Esophagus muscularis mucosa (tissue), 4 donors: ENCODE measurements around the gene ITGA2. TPM values are rescaled to one million over a fixed set of nuclear protein-coding genes. Genes with fewer than 3 reads are reported as not detected.

Experiments used
- DNase-seq: peaks from one replicate; pipeline ENCODE4 v3.0.0-alpha.2; 2017; ENCODE audit errors: extremely low spot score
- H3K27ac ChIP-seq, 4 donors: fragments of 200-600 bp; sonication (generic); replicated peaks in 1 of 4; 1 replicate in 3 of 4; 2 replicates in 1 of 4; pipeline ENCODE4 v1.5.1; 2016 to 2019; ENCODE audit warnings: mild to moderate bottlenecking in 1 of 4
- H3K27me3 ChIP-seq, 4 donors: fragments of 200-600 bp; sonication (generic); one replicate each; pipeline versions ENCODE4 v1.5.1 to v1.6.0; 2016 to 2019
- H3K36me3 ChIP-seq, 4 donors: fragments of 200-600 bp; sonication (generic); one replicate each; pipeline ENCODE4 v1.5.1; 2016 to 2019
- H3K4me1 ChIP-seq, 4 donors: fragments of 200-600 bp; sonication (generic); one replicate each; pipeline ENCODE4 v1.5.1; 2016 to 2019
- H3K4me3 ChIP-seq, 4 donors: fragments of 200-600 bp; sonication (generic); 1 replicate in 2 of 4; 2 replicates in 2 of 4; pipeline ENCODE4 v1.5.1; 2016 to 2019; ENCODE audit warnings: mild to moderate bottlenecking in 4 of 4, moderate library complexity in 1 of 4
- H3K9me3 ChIP-seq, 4 donors: fragments of 200-600 bp; sonication (generic); 1 replicate in 3 of 4; 2 replicates in 1 of 4; pipeline ENCODE4 v1.5.1; 2016 to 2019
- EP300 ChIP-seq: sonication (generic); formaldehyde crosslinking; IDR thresholded peaks from one replicate; pipeline ENCODE4 v1.6.1; 2017; ENCODE audit warnings: antibody characterized with exemption
- POLR2A ChIP-seq: fragments of 450-650 bp; IDR thresholded peaks from one replicate; pipeline ENCODE4 v1.6.1; 2017; ENCODE audit warnings: antibody characterized with exemption, moderate library complexity, mild to moderate bottlenecking, low read depth
- POLR2AphosphoS5 ChIP-seq, 2 donors: sonication (generic); formaldehyde crosslinking; IDR thresholded peaks; one replicate each; pipeline ENCODE4 v1.6.1; 2017; ENCODE audit warnings: antibody characterized with exemption in 2 of 2
- WGBS: methylation state at CpG from one replicate; pipeline ENCODE4 v1.1.5; 2018; 5-methylcytosine and 5-hydroxymethylcytosine counted together
- intact Hi-C: fragments of 100-400 bp; cut with DNase I; formaldehyde crosslinking; loops from one replicate; pipeline ENCODE4 v1.15.1; 2023
- total RNA-seq, 4 donors: library from RNA; depleted of rRNA; stranded (reverse); fragments of >200 nt; gene quantifications; one replicate each; pipeline versions ENCODE4 v1.1.0 to v1.2.1, GENCODE V29; 2016
- TF ChIP-seq, protein P1 (sequence below), 3 experiments: fragments of 200-600 bp in 2 of 3; fragments of 450-650 bp in 1 of 3; sonication (generic) in 2 of 3; IDR thresholded peaks; one replicate each; pipeline ENCODE4 v1.5.1; 2017 to 2019; ENCODE audit warnings: antibody characterized with exemption in 3 of 3, mild to moderate bottlenecking in 2 of 3, moderate library complexity in 1 of 3

The ITGA2 gene
- total RNA-seq, 4 donors from 2014 or later: 5.0 to 9.6 (median 7.8) TPM

GRCh38 chr5:53076014-53076583, 86.9 kb downstream of the ITGA2 start:
- Histone ChIP-seq H3K4me3 (no peak overlapping the region), H3K9me3 (no peaks in the 10 kb centered on the region), H3K4me1 (no peaks in the 10 kb centered on the region), H3K27ac (no peak overlapping the region), H3K27me3 (no peaks in the 10 kb centered on the region), H3K36me3 (peaks cover 0 to 51% (median 18%) of the 10 kb centered on the region in 4 donors)
- intact Hi-C loops: no loop called here
- TF ChIP-seq, protein P1, sequence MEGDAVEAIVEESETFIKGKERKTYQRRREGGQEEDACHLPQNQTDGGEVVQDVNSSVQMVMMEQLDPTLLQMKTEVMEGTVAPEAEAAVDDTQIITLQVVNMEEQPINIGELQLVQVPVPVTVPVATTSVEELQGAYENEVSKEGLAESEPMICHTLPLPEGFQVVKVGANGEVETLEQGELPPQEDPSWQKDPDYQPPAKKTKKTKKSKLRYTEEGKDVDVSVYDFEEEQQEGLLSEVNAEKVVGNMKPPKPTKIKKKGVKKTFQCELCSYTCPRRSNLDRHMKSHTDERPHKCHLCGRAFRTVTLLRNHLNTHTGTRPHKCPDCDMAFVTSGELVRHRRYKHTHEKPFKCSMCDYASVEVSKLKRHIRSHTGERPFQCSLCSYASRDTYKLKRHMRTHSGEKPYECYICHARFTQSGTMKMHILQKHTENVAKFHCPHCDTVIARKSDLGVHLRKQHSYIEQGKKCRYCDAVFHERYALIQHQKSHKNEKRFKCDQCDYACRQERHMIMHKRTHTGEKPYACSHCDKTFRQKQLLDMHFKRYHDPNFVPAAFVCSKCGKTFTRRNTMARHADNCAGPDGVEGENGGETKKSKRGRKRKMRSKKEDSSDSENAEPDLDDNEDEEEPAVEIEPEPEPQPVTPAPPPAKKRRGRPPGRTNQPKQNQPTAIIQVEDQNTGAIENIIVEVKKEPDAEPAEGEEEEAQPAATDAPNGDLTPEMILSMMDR (IDR thresholded peaks at IDR 0.05): no peak
- TF ChIP-seq POLR2AphosphoS5 (IDR thresholded peaks at IDR 0.05): no peak
- no peak for TF ChIP-seq POLR2A
- no peak for TF ChIP-seq EP300
- WGBS: 71% methylated on average over 2 of the region's 2 CpGs
- no peak for DNase-seq

DNA sequence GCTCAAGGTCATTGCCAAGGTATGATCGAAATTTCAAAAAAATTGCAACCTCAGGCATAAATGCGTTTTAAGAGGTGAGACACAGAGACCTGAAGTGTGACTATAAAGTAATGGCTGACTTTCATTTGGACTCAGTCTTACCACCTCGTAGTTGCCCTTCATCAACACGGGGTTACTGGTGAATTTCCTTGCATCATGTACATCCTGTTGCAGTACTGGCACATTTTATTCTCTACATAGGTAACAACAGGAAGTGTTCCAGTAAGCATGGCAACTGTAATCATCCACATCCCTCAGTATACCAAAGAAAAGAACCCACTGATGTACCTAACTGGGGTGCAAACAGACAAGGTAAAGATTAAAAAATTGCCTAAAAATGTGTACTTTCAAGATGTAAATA, 91.1 kb downstream of the ITGA2 start:
- TF ChIP-seq, protein P1 (IDR thresholded peaks at IDR 0.05): no peak
- TF ChIP-seq POLR2AphosphoS5 (IDR thresholded peaks at IDR 0.05) (no peak), EP300 (no peak), POLR2A (no peak)
- DNase-seq: no peak
- H3K36me3 ChIP-seq: peaks cover 0 to 47% (median 11%) of the 10 kb centered on the region in 4 donors
- intact Hi-C loops: no loop called here
- no peaks in the 10 kb centered on the region for H3K4me1 ChIP-seq
- H3K9me3 ChIP-seq: no peaks in the 10 kb centered on the region
- WGBS: 94% methylated on average over 4 of the region's 4 CpGs
- no peak overlapping the region for H3K4me3 ChIP-seq
- no peak overlapping the region for H3K27ac ChIP-seq
- no peaks in the 10 kb centered on the region for H3K27me3 ChIP-seq

- H3K27ac ChIP-seq: no peak overlapping the region
- H3K36me3 ChIP-seq: peaks cover 0 to 21% (median 0%) of the 10 kb centered on the region in 4 donors
- H3K4me3 ChIP-seq: no peak overlapping the region
- H3K9me3 ChIP-seq: no peaks in the 10 kb centered on the region
- TF ChIP-seq EP300 (no peak), POLR2AphosphoS5 (IDR thresholded peaks at IDR 0.05) (no peak), POLR2A (no peak)
- TF ChIP-seq, protein P1 (IDR thresholded peaks at IDR 0.05): no peak
- H3K4me1 ChIP-seq: no peaks in the 10 kb centered on the region
- DNase-seq: no peak
- intact Hi-C loops: no loop called here
- H3K27me3 ChIP-seq: no peaks in the 10 kb centered on the region
Measured at GRCh38 chr5:53083927-53084326, 94.8 kb downstream of the ITGA2 start.

- no peak for TF ChIP-seq POLR2A
- TF ChIP-seq EP300: no peak
- TF ChIP-seq, protein P1 (IDR thresholded peaks at IDR 0.05): no peak
- no peak for TF ChIP-seq POLR2AphosphoS5 (IDR thresholded peaks at IDR 0.05)
- WGBS: 79% methylated on average over 4 of the region's 4 CpGs
- intact Hi-C loops: no loop called here
- DNase-seq: no peak
- H3K27me3 ChIP-seq: no peaks in the 10 kb centered on the region
- H3K4me3 ChIP-seq: no peak overlapping the region
- H3K4me1 ChIP-seq: peaks cover 0 to 5% (median 2%) of the 10 kb centered on the region in 4 donors
- H3K27ac ChIP-seq: no peak overlapping the region
- no peaks in the 10 kb centered on the region for H3K9me3 ChIP-seq
- H3K36me3 ChIP-seq: peaks cover 0 to 19% (median 0%) of the 10 kb centered on the region in 4 donors
Measured at GRCh38 chr5:53084546-53085255, 95.5 kb downstream of the ITGA2 start.
